HEK293 (cell line): ENCODE data around the gene UBXN4.

Experiments
- HOXA7 ChIP-seq: sonication (generic); formaldehyde crosslinking; IDR thresholded peaks from 2 replicates; pipeline ENCODE4 v1.8.1; 2022; ENCODE audit warnings: missing genetic modification reagents, borderline replicate concordance
- KLF7 ChIP-seq: fragments of 450-650 bp; formaldehyde crosslinking; IDR thresholded peaks from 2 replicates; pipeline ENCODE4 v1.5.1; 2016; ENCODE audit warnings: missing biosample characterization, missing genetic modification characterization, borderline replicate concordance
- OSR2 ChIP-seq: fragments of 450-650 bp; formaldehyde crosslinking; IDR thresholded peaks from 2 replicates; pipeline ENCODE4 v1.5.1; 2016; ENCODE audit warnings: missing biosample characterization, missing genetic modification characterization
- SETDB1 ChIP-seq: IDR thresholded peaks from one replicate; pipeline ENCODE4 v1.6.1; 2017; ENCODE audit warnings: mild to moderate bottlenecking, low read length, moderate library complexity, mixed read lengths; ENCODE audit not compliant: insufficient read length
- SP2 ChIP-seq: fragments of 450-650 bp; formaldehyde crosslinking; IDR thresholded peaks from 2 replicates; pipeline ENCODE4 v1.5.1; 2016; ENCODE audit warnings: missing biosample characterization, missing genetic modification characterization
- WT1 ChIP-seq: fragments of 450-650 bp; formaldehyde crosslinking; IDR thresholded peaks from 2 replicates; pipeline ENCODE4 v1.5.1; 2016; ENCODE audit warnings: missing biosample characterization, missing genetic modification characterization
- YY1 ChIP-seq: fragments of 450-650 bp; formaldehyde crosslinking; IDR thresholded peaks from 2 replicates; pipeline ENCODE4 v1.5.1; 2018; ENCODE audit warnings: missing biosample characterization, missing genetic modification characterization
- ZBTB7A ChIP-seq: fragments of 450-650 bp; formaldehyde crosslinking; IDR thresholded peaks from 2 replicates; pipeline ENCODE4 v1.5.1; 2016; ENCODE audit warnings: low read depth, missing biosample characterization, missing genetic modification characterization
- ZFP37 ChIP-seq: fragments of 450-650 bp; formaldehyde crosslinking; IDR thresholded peaks from 2 replicates; pipeline ENCODE4 v1.5.1; 2016; ENCODE audit warnings: missing biosample characterization, missing genetic modification characterization
- ZIC2 ChIP-seq: fragments of 450-650 bp; formaldehyde crosslinking; IDR thresholded peaks from 2 replicates; pipeline ENCODE4 v1.5.1; 2016; ENCODE audit warnings: missing biosample characterization, missing genetic modification characterization
- ZNF202 ChIP-seq: fragments of 450-650 bp; formaldehyde crosslinking; IDR thresholded peaks from 2 replicates; pipeline ENCODE4 v1.5.1; 2016; ENCODE audit warnings: missing biosample characterization, missing genetic modification characterization, borderline replicate concordance
- ZNF302 ChIP-seq: fragments of 450-650 bp; formaldehyde crosslinking; IDR thresholded peaks from 2 replicates; pipeline ENCODE4 v1.5.1; 2016; ENCODE audit warnings: missing biosample characterization, missing genetic modification characterization, low read depth
- ZNF324 ChIP-seq: fragments of 450-650 bp; formaldehyde crosslinking; IDR thresholded peaks from 2 replicates; pipeline ENCODE4 v1.5.1; 2016; ENCODE audit warnings: missing biosample characterization, missing genetic modification characterization
- ZNF48 ChIP-seq: fragments of 450-650 bp; formaldehyde crosslinking; IDR thresholded peaks from 2 replicates; pipeline ENCODE4 v1.5.1; 2016; ENCODE audit warnings: missing biosample characterization, missing genetic modification characterization
- ZNF510 ChIP-seq: fragments of 450-650 bp; formaldehyde crosslinking; IDR thresholded peaks from 2 replicates; pipeline ENCODE4 v1.5.1; 2018; ENCODE audit warnings: mild to moderate bottlenecking, missing genetic modification characterization, missing biosample characterization; ENCODE audit not compliant: insufficient replicate concordance
- ZNF521 ChIP-seq: fragments of 450-650 bp; formaldehyde crosslinking; IDR thresholded peaks from 2 replicates; pipeline ENCODE4 v1.5.1; 2017; ENCODE audit warnings: missing biosample characterization, mild to moderate bottlenecking, missing genetic modification characterization
- ZNF558 ChIP-seq: fragments of 450-650 bp; formaldehyde crosslinking; IDR thresholded peaks from 2 replicates; pipeline ENCODE4 v1.5.1; 2016; ENCODE audit warnings: missing biosample characterization, missing genetic modification characterization
- ZNF561 ChIP-seq: fragments of 450-650 bp; IDR thresholded peaks from 2 replicates; pipeline ENCODE4 v1.5.1; 2018; ENCODE audit warnings: missing biosample characterization, missing genetic modification characterization, borderline replicate concordance
- ZNF639 ChIP-seq: fragments of 450-650 bp; formaldehyde crosslinking; IDR thresholded peaks from 2 replicates; pipeline ENCODE4 v1.5.1; 2016; ENCODE audit warnings: missing biosample characterization, missing genetic modification characterization
- ZNF664 ChIP-seq: fragments of 450-650 bp; formaldehyde crosslinking; IDR thresholded peaks from 2 replicates; pipeline ENCODE4 v1.5.1; 2016; ENCODE audit warnings: missing biosample characterization, missing genetic modification characterization
- ZNF747 ChIP-seq: fragments of 450-650 bp; formaldehyde crosslinking; IDR thresholded peaks from 2 replicates; pipeline ENCODE4 v1.5.1; 2016; ENCODE audit warnings: missing biosample characterization, missing genetic modification characterization
- TF ChIP-seq, protein P1 (sequence below): fragments of 450-650 bp; formaldehyde crosslinking; IDR thresholded peaks from 2 replicates; pipeline ENCODE4 v1.5.1; 2016; ENCODE audit warnings: missing biosample characterization, missing genetic modification characterization
- TF ChIP-seq, protein P2 (sequence below): fragments of 450-650 bp; formaldehyde crosslinking; IDR thresholded peaks from 2 replicates; pipeline ENCODE4 v1.5.1; 2016; ENCODE audit warnings: missing biosample characterization, missing genetic modification characterization
- TF ChIP-seq, protein P3 (sequence below): fragments of 450-650 bp; formaldehyde crosslinking; IDR thresholded peaks from 2 replicates; pipeline ENCODE4 v1.5.1; 2017; ENCODE audit warnings: missing biosample characterization, missing genetic modification characterization
- TF ChIP-seq, protein P4 (sequence below): fragments of 450-650 bp; formaldehyde crosslinking; IDR thresholded peaks from 2 replicates; pipeline ENCODE4 v1.5.1; 2017; ENCODE audit warnings: missing biosample characterization, missing genetic modification characterization
- TF ChIP-seq, protein P5 (sequence below): fragments of 450-650 bp; formaldehyde crosslinking; IDR thresholded peaks from 2 replicates; pipeline ENCODE4 v1.5.1; 2017; ENCODE audit warnings: missing biosample characterization, missing genetic modification characterization
- TF ChIP-seq, protein P6 (sequence below): fragments of 450-650 bp; formaldehyde crosslinking; optimal IDR thresholded peaks from 2 replicates; pipeline ENCODE3; 2016; ENCODE audit warnings: missing biosample characterization, mild to moderate bottlenecking, missing genetic modification characterization

UBXN4 gene

DNA sequence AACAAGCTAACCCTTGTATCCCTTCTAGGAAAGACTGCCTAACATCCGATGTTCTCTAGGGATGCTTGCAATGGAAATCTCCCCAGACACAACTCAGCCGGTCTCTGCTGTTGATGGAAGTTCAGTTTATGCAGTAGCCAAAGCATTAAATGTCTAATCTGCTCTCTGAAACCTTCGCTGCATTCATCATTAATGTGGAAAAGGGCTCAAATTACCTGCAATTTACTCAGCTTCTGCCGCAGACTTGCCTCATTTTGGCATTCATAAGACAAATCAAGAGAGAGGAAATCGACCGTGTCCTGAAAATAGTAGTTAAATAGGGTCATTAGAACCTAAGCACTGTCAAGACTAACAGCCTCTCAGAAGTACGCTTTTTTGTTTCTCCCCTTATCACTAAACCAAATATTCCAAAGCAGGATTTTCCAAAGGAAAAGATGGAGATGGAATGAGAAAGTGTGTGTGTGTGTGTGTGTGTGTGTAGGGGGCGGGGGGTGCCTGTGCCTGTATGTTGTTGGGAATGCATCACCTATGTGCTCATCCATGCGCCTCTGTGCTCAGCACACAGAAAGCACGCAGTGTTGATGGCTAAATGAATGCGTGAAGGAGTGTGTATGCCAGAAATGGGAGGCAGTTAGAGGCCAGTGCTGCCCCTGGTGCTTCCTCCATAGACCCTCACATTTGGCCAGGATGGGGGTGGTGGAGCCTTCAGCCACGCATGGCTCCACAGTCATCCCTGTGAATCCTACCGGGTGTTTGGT lies 87.9 kb downstream of the UBXN4 start (continued):
- TF ChIP-seq YY1, result no peak
- TF ChIP-seq ZNF639, result no peak
- TF ChIP-seq, protein P1, sequence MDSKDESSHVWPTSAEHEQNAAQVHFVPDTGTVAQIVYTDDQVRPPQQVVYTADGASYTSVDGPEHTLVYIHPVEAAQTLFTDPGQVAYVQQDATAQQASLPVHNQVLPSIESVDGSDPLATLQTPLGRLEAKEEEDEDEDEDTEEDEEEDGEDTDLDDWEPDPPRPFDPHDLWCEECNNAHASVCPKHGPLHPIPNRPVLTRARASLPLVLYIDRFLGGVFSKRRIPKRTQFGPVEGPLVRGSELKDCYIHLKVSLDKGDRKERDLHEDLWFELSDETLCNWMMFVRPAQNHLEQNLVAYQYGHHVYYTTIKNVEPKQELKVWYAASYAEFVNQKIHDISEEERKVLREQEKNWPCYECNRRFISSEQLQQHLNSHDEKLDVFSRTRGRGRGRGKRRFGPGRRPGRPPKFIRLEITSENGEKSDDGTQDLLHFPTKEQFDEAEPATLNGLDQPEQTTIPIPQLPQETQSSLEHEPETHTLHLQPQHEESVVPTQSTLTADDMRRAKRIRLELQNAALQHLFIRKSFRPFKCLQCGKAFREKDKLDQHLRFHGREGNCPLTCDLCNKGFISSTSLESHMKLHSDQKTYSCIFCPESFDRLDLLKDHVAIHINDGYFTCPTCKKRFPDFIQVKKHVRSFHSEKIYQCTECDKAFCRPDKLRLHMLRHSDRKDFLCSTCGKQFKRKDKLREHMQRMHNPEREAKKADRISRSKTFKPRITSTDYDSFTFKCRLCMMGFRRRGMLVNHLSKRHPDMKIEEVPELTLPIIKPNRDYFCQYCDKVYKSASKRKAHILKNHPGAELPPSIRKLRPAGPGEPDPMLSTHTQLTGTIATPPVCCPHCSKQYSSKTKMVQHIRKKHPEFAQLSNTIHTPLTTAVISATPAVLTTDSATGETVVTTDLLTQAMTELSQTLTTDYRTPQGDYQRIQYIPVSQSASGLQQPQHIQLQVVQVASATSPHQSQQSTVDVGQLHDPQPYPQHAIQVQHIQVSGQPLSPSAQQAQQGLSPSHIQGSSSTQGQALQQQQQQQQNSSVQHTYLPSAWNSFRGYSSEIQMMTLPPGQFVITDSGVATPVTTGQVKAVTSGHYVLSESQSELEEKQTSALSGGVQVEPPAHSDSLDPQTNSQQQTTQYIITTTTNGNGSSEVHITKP (tag by site-specific recombination), result no peak
- TF ChIP-seq ZNF510 (tag by site-specific recombination), result no peak
- no peak for TF ChIP-seq KLF7 (tag by site-specific recombination)
- TF ChIP-seq OSR2 (tag by site-specific recombination), result peak; percentile 94
- no peak for TF ChIP-seq WT1 (tag by site-specific recombination)
- TF ChIP-seq, protein P2, sequence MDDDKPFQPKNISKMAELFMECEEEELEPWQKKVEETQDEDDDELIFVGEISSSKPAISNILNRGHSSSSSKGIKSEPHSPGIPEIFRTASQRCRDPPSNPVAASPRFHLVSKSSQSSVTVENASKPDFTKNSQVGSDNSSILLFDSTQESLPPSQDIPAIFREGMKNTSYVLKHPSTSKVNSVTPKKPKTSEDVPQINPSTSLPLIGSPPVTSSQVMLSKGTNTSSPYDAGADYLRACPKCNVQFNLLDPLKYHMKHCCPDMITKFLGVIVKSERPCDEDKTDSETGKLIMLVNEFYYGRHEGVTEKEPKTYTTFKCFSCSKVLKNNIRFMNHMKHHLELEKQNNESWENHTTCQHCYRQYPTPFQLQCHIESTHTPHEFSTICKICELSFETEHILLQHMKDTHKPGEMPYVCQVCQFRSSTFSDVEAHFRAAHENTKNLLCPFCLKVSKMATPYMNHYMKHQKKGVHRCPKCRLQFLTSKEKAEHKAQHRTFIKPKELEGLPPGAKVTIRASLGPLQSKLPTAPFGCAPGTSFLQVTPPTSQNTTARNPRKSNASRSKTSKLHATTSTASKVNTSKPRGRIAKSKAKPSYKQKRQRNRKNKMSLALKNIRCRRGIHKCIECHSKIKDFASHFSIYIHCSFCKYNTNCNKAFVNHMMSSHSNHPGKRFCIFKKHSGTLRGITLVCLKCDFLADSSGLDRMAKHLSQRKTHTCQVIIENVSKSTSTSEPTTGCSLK (tag by site-specific recombination), result no peak
- TF ChIP-seq HOXA7 (CRISPR knock-in tag), result no peak
- TF ChIP-seq ZNF521, result no peak
- no peak for TF ChIP-seq ZBTB7A
- TF ChIP-seq, protein P3, sequence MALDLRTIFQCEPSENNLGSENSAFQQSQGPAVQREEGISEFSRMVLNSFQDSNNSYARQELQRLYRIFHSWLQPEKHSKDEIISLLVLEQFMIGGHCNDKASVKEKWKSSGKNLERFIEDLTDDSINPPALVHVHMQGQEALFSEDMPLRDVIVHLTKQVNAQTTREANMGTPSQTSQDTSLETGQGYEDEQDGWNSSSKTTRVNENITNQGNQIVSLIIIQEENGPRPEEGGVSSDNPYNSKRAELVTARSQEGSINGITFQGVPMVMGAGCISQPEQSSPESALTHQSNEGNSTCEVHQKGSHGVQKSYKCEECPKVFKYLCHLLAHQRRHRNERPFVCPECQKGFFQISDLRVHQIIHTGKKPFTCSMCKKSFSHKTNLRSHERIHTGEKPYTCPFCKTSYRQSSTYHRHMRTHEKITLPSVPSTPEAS (tag by site-specific recombination), result 0 out of 2 replicates have a peak, but pooled peaks have one; percentile 27
- no peak for TF ChIP-seq ZFP37
- TF ChIP-seq, protein P4, sequence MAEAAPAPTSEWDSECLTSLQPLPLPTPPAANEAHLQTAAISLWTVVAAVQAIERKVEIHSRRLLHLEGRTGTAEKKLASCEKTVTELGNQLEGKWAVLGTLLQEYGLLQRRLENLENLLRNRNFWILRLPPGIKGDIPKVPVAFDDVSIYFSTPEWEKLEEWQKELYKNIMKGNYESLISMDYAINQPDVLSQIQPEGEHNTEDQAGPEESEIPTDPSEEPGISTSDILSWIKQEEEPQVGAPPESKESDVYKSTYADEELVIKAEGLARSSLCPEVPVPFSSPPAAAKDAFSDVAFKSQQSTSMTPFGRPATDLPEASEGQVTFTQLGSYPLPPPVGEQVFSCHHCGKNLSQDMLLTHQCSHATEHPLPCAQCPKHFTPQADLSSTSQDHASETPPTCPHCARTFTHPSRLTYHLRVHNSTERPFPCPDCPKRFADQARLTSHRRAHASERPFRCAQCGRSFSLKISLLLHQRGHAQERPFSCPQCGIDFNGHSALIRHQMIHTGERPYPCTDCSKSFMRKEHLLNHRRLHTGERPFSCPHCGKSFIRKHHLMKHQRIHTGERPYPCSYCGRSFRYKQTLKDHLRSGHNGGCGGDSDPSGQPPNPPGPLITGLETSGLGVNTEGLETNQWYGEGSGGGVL (tag by site-specific recombination), result no peak
- TF ChIP-seq, protein P5, sequence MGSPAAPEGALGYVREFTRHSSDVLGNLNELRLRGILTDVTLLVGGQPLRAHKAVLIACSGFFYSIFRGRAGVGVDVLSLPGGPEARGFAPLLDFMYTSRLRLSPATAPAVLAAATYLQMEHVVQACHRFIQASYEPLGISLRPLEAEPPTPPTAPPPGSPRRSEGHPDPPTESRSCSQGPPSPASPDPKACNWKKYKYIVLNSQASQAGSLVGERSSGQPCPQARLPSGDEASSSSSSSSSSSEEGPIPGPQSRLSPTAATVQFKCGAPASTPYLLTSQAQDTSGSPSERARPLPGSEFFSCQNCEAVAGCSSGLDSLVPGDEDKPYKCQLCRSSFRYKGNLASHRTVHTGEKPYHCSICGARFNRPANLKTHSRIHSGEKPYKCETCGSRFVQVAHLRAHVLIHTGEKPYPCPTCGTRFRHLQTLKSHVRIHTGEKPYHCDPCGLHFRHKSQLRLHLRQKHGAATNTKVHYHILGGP (tag by site-specific recombination), result no peak
- no peak for TF ChIP-seq ZNF302 (tag by site-specific recombination)
- TF ChIP-seq ZNF561 (tag by site-specific recombination), result no peak
- TF ChIP-seq ZNF324, result no peak
- TF ChIP-seq ZNF747, result no peak
- no peak for TF ChIP-seq SP2 (tag by site-specific recombination)
- no peak for TF ChIP-seq ZNF48 (tag by site-specific recombination)
- TF ChIP-seq ZNF202 (tag by site-specific recombination), result no peak
- no peak for TF ChIP-seq ZIC2 (tag by site-specific recombination)
- no peak for TF ChIP-seq ZNF558
- TF ChIP-seq SETDB1, result no peak
- TF ChIP-seq, protein P6, sequence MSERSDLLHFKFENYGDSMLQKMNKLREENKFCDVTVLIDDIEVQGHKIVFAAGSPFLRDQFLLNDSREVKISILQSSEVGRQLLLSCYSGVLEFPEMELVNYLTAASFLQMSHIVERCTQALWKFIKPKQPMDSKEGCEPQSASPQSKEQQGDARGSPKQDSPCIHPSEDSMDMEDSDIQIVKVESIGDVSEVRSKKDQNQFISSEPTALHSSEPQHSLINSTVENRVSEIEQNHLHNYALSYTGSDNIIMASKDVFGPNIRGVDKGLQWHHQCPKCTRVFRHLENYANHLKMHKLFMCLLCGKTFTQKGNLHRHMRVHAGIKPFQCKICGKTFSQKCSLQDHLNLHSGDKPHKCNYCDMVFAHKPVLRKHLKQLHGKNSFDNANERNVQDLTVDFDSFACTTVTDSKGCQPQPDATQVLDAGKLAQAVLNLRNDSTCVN, result no peak
- TF ChIP-seq ZNF664 (tag by site-specific recombination), result no peak
